ENCODE data around the gene TGFBR1. TPM values are rescaled to one million over a fixed set of nuclear protein-coding genes. Genes with fewer than 3 reads are reported as not detected.
"Not testable (repeated sequence)": the region's sequence is repeated elsewhere in the genome, so short reads cannot be mapped to it uniquely, and the experiment has no call there.

The TGFBR1 gene
- total RNA-seq, 1 donor from 2014 or later, result 78.8 TPM

GRCh38 chr9:99190597-99191283, 85.8 kb downstream of the TGFBR1 start:
- no peaks in the 10 kb centered on the region for H3K27me3 ChIP-seq (ENCODE audit: low read depth)
- no peak overlapping the region for H3K4me3 ChIP-seq
- DNase-seq (no peak), ATAC-seq (no peak)
- no peaks in the 10 kb centered on the region for H3K9me3 ChIP-seq
- no peak overlapping the region for H3K27ac ChIP-seq
- TF ChIP-seq, protein P1, sequence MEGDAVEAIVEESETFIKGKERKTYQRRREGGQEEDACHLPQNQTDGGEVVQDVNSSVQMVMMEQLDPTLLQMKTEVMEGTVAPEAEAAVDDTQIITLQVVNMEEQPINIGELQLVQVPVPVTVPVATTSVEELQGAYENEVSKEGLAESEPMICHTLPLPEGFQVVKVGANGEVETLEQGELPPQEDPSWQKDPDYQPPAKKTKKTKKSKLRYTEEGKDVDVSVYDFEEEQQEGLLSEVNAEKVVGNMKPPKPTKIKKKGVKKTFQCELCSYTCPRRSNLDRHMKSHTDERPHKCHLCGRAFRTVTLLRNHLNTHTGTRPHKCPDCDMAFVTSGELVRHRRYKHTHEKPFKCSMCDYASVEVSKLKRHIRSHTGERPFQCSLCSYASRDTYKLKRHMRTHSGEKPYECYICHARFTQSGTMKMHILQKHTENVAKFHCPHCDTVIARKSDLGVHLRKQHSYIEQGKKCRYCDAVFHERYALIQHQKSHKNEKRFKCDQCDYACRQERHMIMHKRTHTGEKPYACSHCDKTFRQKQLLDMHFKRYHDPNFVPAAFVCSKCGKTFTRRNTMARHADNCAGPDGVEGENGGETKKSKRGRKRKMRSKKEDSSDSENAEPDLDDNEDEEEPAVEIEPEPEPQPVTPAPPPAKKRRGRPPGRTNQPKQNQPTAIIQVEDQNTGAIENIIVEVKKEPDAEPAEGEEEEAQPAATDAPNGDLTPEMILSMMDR (IDR thresholded peaks at IDR 0.05), result no peak
- intact Hi-C loops (cut with DNase I), result no loop called here
- no peaks in the 10 kb centered on the region for H3K4me1 ChIP-seq
- no peaks in the 10 kb centered on the region for H3K36me3 ChIP-seq

DNA sequence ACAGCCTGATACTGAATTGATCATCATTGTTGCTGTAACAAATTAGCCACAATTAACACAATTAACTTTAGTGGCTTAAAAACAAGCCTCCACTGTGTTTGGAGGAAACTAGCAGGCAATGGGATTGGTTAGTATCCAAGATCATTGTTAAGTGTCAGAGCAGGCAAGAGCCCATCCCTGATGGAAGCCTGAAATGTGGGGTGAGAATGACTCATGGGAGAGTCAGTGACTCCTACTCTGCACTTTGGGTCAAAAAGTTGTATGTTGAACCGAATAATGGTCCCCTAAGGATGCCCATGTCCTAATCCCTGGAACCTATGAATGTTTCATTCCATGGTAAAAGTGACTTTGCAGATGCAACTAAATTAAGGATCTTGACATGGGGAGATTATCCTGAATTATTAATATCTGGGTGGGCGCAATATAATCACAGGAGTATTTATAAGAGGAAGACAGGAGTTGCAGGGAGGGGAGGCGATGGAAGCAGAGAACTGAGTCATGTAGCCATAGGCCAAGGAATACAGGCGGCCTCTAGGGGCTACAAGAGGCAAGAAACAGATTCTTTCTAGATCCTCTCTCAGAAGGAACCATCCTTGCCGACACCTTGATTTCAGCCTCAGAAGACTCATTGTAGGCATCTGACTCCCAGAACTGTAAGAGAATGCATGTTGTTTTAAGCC, 88.0 kb downstream of the TGFBR1 start:
- no peak for ATAC-seq
- intact Hi-C loops (cut with DNase I), result no loop called here
- TF ChIP-seq, protein P1 (IDR thresholded peaks at IDR 0.05), result no peak

DNA sequence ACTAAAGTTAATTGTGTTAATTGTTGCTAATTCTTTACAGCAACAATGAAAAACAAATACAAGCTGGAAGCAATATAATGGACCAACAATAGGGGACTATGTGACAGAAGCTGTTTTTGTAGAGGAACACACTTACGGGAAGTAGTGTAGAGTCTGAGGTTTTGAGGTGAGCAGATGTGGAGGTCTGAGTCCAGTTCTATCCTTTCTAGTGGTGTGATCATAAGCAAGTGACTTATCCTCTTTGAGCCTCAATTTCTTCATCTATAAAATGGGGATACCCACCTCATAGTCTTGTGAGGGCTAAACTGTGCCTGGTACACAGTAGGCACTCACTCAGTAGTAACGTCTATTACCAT, 88.5 kb downstream of the TGFBR1 start:
- Histone ChIP-seq H3K4me3 (no peak overlapping the region), H3K36me3 (no peaks in the 10 kb centered on the region), H3K4me1 (no peaks in the 10 kb centered on the region), H3K27me3 (ENCODE audit: low read depth) (no peaks in the 10 kb centered on the region), H3K27ac (no peak overlapping the region), H3K9me3 (no peaks in the 10 kb centered on the region)
- ATAC-seq, result no peak
- TF ChIP-seq, protein P1 (IDR thresholded peaks at IDR 0.05), result no peak
- intact Hi-C loops (cut with DNase I), result no loop called here
- DNase-seq, result no peak

More for the DNA sequence above, 88.0 kb downstream of the TGFBR1 start:
- no peaks in the 10 kb centered on the region for H3K36me3 ChIP-seq
- no peak overlapping the region for H3K27ac ChIP-seq
- no peaks in the 10 kb centered on the region for H3K9me3 ChIP-seq
- no peaks in the 10 kb centered on the region for H3K4me1 ChIP-seq
- no peak overlapping the region for H3K4me3 ChIP-seq
- no peaks in the 10 kb centered on the region for H3K27me3 ChIP-seq (ENCODE audit: low read depth)
- no peak for DNase-seq

DNA sequence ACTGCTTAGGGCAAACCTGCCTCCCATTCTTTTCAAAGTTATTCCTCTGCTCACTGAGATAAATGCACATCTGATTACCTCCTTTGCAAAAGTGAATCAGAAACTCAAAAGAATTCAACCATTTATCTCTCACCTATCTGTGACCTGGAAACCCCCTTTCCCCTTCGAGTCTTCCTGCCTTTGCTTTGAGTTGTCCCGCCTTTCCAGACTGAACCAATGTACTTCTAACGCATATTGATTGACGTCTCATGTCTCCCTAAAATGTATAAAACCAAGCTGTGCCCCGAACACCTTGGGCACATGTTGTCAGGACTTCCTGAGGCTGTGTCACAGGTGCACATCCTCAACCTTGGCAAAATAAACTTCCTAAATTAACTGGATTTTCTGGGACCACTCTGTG, 91.6 kb downstream of the TGFBR1 start:
- H3K27ac ChIP-seq; DNase-seq; H3K9me3 ChIP-seq; H3K36me3 ChIP-seq; H3K4me1 ChIP-seq; intact Hi-C loops (cut with DNase I); H3K4me3 ChIP-seq; ATAC-seq; H3K27me3 ChIP-seq (ENCODE audit: low read depth): not testable (repeated sequence)

DNA sequence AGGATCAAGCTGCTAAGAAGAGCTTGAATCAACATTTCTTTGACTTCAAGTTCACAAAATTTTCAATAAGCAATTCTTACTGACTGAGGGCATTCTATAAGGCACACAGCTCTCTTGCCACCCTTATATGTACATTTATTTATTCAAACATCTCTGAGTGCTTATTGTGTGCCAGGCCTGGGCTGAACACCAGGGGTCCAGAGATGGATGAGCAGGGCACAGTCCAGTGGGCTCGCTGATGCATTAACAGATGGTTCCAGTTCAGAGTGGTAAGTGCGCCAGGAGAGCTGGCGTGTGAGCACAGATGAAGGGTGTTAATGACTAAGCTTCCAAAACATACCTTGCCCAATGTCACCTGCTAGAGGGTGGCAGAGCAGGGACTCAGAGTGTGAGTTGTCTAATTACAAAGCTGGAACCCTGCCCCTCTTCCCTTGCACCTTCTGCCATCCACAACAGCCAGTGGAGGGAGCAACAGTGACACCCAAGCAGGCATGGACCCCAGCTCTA, 92.3 kb downstream of the TGFBR1 start:
- no peak overlapping the region for H3K4me3 ChIP-seq
- ATAC-seq, result no peak
- no peaks in the 10 kb centered on the region for H3K27me3 ChIP-seq (ENCODE audit: low read depth)
- no peaks in the 10 kb centered on the region for H3K9me3 ChIP-seq
- DNase-seq, result no peak
- intact Hi-C loops (cut with DNase I), result no loop called here
- no peak overlapping the region for H3K27ac ChIP-seq
- TF ChIP-seq, protein P1 (IDR thresholded peaks at IDR 0.05), result no peak
- H3K4me1 ChIP-seq, result no peaks in the 10 kb centered on the region
- H3K36me3 ChIP-seq, result no peaks in the 10 kb centered on the region

DNA sequence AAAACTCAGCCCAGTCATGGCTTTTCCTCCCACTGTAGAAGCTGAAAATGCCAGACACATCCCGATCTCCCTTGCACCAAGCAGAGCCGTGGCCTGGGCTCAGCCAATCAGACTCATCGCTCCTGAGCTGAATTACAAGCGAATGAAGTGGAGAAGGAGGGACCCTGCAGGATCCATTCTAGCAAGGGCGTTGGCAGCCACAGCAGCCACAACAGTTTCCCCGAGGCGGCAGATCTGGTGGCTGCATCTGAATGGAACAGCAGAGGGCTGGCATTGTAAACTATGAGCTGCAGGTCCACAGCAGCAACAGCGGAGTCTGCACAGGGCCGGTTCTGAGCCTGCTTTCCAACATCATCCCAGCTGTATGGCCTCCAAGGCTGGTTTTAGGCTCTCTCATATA, 93.1 kb downstream of the TGFBR1 start:
- TF ChIP-seq, protein P1 (IDR thresholded peaks at IDR 0.05), result no peak
- no peaks in the 10 kb centered on the region for H3K36me3 ChIP-seq

More for the DNA sequence above, 93.1 kb downstream of the TGFBR1 start:
- H3K4me1 ChIP-seq, result no peaks in the 10 kb centered on the region
- no peak for ATAC-seq
- H3K27ac ChIP-seq, result no peak overlapping the region
- intact Hi-C loops (cut with DNase I), result no loop called here
- no peaks in the 10 kb centered on the region for H3K9me3 ChIP-seq
- no peaks in the 10 kb centered on the region for H3K27me3 ChIP-seq (ENCODE audit: low read depth)
- no peak for DNase-seq
- H3K4me3 ChIP-seq, result no peak overlapping the region
